NCI-H187 (cell line): ENCODE results near the gene CC2D1A.
A peak's percentile ranks its signal among the peaks of the same experiment; 100 is the strongest.

Experiments
- DNase-seq, 2 experiments: peaks; one replicate each; lab custom pipeline; 2025; lab: John Stamatoyannopoulos, UW

CC2D1A gene

GRCh38 chr19:13877303-13877702 is 28.7 kb upstream of the CC2D1A start:
- DNase-seq = no peak

GRCh38 chr19:13880059-13881043 is 25.6 kb upstream of the CC2D1A start:
- DNase-seq = peak; percentile 33 to 65

DNA sequence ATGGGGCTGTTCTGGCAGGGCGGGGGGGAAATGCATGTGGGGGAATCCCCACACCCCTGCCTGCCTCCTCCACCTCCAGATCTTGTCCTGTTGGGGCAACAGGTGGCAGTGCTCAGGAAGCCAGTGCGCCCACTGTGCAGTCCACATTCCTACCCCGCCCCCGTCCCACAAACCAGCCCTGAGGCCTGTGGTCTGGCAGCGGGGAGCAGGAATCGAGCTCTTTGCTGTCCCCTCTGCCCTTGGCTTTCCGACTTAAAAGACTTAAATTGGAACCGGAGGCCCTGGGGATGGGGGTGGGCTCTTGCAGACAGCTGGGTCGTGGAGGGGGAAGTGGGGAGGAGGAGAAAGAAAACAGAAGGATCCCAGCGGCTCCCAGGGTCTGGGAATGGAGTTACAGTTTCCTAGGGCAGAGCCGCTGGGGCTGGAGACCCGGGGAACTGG is 24.7 kb upstream of the CC2D1A start:
- no peak for DNase-seq

GRCh38 chr19:13881692-13882418 is 24.1 kb upstream of the CC2D1A start:
- DNase-seq = no peak

GRCh38 chr19:13882419-13882795 is 23.6 kb upstream of the CC2D1A start:
- DNase-seq = no peak

DNA sequence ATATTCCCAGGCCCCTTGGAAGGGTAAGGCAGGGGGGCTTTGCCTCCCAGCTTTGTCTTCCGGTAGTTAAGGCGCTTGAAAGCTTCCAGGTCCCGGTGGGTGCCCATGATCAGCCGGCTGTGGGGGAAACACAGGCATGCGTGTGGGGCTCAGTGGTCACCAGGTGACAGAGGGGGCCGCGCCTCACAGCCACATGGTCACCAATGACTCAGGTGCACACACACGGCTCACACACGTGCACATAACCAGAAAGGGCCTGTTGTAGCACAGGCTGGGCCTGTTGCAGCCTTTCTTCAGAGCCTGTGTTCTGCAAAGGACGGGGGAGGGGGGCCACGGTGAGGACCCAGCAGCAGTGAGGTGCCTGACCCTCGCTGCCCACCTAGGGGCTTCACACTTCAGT is 23.2 kb upstream of the CC2D1A start:
- DNase-seq = no peak

DNA sequence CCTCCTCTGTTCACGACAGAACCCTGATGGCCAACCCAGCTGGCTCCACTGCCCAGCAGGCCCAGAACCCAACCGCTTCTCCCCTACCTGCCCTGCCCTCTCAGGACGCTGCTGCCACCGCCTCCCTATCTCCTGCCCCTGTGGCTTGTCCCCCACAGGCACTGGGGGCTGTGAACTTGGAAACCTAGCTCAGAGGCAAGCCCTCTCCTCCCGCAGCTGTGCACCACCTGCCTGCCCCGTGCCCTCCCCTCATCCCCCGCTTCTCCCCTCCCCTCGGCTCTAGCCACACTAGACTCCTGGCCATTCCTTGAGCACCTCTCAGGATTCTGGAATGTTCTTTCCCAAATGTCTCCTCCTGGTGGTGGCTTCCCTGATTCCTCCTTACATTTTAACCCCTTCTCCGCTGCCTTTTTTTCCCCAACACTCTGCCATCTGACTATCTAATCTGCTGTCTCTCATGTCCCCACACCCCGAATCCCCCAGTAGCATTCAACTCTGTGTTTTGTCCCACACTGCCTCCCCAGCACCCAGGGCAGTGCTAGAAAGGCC is 22.4 kb upstream of the CC2D1A start:
- DNase-seq = no peak

- DNase-seq = no peak
Observed at GRCh38 chr19:13884726-13885591, 21.0 kb upstream of the CC2D1A start.

- no peak for DNase-seq
Observed at GRCh38 chr19:13885826-13886365, 20.1 kb upstream of the CC2D1A start.

DNA sequence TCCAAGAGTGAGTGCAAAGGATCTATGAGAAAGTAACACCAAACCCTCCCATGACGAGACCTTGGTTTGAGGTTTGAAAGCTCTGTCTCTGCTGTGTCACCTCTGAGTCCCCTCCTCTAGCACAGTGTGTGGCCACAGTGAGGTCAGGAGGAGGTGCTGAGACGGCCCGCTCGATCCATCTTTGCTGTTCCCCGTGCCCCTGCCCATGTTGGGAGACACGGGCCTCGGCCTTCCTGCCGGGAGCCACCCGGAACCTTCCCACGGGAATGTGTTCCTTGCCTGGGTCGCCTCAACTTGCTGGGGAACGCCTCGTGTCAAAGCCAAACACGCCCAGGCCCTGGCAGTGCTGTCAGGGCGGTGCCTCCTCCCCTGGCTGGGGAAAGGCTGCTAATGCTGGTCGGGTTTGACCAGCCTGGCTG is 19.0 kb upstream of the CC2D1A start:
- DNase-seq = no peak

DNA sequence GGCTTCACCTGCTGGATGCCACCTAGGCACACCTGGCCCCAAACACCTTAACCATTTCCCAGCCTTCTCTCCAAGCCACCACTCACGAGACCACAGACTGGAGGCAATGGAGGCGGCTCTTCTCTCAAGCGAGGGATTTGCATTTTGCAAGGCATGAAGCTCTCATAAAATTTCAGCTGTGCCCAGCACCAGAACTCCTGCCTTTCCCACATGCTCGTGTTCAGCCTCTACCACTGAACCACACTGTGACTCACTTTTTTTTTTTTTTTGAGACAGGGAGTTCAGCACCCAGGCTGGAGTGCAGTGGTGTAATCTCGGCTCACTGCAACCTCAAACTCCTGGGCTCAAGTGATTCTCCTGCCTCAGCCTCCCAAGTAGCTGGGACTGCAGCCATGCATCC is 18.5 kb upstream of the CC2D1A start:
- no peak for DNase-seq

- no peak for DNase-seq
Observed at GRCh38 chr19:13888281-13888680, 17.7 kb upstream of the CC2D1A start.

- no peak for DNase-seq
Observed at GRCh38 chr19:13890136-13890535, 15.9 kb upstream of the CC2D1A start.

- no peak for DNase-seq
Observed at GRCh38 chr19:13892870-13893269, 13.1 kb upstream of the CC2D1A start.

- no peak for DNase-seq
Observed at GRCh38 chr19:13894552-13894951, 11.4 kb upstream of the CC2D1A start.

DNA sequence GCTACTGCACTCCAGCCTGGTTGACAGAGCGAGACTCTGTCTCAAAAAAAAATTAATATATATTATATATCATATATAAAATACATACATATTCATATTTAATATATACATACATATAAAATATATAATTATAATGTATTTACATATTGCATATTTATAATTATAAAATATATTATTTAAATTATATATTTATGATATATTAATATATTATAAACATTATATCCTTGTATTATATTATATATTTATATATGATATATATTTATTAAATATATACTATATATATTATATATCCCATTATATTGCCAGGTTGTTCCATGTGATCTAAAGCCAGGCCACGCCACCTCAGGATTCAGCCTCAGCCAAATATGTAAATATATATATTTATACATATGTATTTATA is 9.8 kb upstream of the CC2D1A start:
- DNase-seq = no peak

DNA sequence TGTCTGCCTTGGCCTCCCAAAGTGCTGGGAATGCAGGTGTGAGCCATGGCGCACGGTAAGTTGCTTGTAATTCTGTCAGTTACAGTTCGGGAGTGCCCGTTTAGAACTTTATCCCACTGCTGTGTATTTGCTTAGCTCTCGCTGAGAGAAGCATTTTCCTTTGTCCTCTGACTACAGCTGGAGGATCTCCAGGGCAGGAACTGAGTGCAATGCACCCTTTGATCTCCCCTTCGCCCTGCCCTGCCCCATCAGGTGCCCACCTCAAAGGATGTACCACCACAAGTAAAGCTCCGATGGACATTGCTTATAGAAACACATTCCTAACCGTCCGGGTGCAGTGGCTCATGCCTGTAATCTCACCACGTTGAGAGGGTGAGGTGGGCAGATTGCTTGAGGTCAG is 6.6 kb upstream of the CC2D1A start:
- no peak for DNase-seq

DNA sequence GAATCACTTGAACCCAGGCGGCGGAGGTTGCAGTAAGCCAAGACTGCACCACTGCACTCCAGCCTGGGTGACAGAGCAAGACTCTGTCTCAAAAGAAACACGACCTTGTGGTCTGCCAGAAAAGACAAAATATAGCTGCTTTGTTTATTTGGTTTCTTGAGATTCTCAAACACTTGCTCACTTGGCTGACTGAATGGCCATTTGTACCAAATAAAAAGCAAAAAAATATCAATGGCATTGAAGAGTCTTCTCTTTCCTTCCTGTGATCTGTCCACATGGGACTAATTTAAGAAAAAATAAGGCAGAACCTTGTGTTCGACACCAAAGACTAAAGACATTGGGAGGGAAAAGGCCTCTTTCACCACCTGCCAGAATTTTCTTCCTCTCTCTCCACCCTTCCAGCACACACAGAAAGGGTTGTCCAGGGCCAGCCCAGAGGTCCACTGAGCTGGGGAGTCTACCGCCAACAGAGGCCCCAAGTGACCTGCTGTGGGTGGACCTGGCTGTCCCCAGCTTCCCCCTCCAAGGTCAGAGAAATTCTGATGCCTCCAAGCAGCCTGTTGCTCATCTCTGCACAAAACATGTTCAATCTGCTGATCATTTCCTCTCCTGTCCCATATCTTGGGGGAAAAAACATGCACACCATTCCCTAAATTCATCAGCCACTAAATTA is 6.0 kb upstream of the CC2D1A start:
- no peak for DNase-seq

- no peak for DNase-seq
Observed at GRCh38 chr19:13902993-13903555, 2.9 kb upstream of the CC2D1A start.

GRCh38 chr19:13906521-13906904 is 512 bp downstream of the CC2D1A start:
- no peak for DNase-seq

DNA sequence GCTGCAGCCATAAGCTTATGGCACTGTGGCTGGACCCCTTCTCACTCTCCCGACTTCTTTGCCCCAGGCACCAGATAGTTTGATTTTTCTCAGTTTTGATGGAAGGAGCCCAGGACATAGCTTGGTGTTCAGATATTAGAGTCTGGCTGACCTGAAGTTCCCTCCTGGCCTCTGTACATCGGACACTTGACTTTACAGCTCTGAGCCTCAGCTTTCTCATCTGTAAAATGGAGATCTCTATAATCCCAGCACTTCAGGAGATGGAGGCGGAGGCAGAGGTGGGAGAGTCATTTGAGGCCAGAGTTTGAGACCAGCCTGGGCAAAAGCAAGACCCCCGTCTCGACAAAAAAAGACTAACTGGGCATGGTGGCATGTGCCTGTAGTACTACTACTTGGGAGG is 909 bp downstream of the CC2D1A start:
- no peak for DNase-seq
